Measurements from ENCODE around the gene VPREB1.

VPREB1 gene

DNA sequence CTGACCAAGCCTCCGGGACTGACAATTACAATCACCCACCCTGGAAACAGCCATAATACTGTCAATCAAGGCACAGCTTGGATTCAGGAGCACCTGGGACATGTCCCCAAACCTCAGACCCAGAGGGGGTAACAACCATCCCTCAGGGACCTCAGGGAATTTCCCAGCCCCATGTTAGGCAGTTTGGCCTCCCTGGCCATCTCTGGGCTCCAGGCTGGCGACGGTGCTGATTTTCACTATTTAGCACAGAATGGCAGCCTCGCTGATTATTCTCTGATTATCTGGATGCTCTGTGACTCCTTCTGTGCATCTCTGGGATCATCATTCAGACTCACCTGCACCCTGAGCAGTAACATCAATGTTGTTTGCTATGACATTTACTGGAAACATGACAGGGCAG lies 45.8 kb upstream of the VPREB1 start:
- ChIA-PET CTCF (interaction anchor here (0.7 to 3.7 kb wide), 3 partner anchors 14 to 41 kb away, joined by 3 to 35 read pairs (median 4); no protein-coding TSS in a partner anchor), POLR2A (interaction anchor here (0.5 kb wide), 1 partner anchor 148 kb away, joined by 3 read pairs; no protein-coding TSS in a partner anchor)
- H3K27ac ChIP-seq (ENCODE audit: insufficient read depth in 1 of 2, low read depth in 1 of 2, low read length in 2 of 2, poor library complexity in 1 of 2, severe bottlenecking in 2 of 2) = no peak overlapping the region
- 79% methylated on average over 4 of the region's 4 CpGs for WGBS (ENCODE audit: insufficient coverage)
- H3K4me3 ChIP-seq (ENCODE audit: control insufficient read depth in 1 of 7, extremely low read depth in 1 of 7, insufficient read depth in 4 of 7, low read depth in 2 of 7, low read length in 6 of 7) = no peak overlapping the region
- peaks cover 0 to 2% (median 0%) of the 10 kb centered on the region in 5 experiments for H3K9me3 ChIP-seq (ENCODE audit: control extremely low read depth in 1 of 5, control insufficient read depth in 4 of 5, insufficient read depth in 2 of 5, low read depth in 1 of 5, low read length in 4 of 5)
- no peak for DNase-seq
- H3K4me1 ChIP-seq (ENCODE audit: control extremely low read depth in 1 of 4, control insufficient read depth in 4 of 4, insufficient read depth in 4 of 4, low read length in 3 of 4) = no peaks in the 10 kb centered on the region
- H3K36me3 ChIP-seq (ENCODE audit: control insufficient read depth in 4 of 4, insufficient read depth in 4 of 4, low read length in 3 of 4) = no peaks in the 10 kb centered on the region
- H3K27me3 ChIP-seq (replicated peaks in 2 of 5; ENCODE audit: control insufficient read depth in 4 of 5, insufficient read depth in 5 of 5, low read length in 4 of 5) = peaks cover 0 to 67% (median 19%) of the 10 kb centered on the region in 5 experiments

DNA sequence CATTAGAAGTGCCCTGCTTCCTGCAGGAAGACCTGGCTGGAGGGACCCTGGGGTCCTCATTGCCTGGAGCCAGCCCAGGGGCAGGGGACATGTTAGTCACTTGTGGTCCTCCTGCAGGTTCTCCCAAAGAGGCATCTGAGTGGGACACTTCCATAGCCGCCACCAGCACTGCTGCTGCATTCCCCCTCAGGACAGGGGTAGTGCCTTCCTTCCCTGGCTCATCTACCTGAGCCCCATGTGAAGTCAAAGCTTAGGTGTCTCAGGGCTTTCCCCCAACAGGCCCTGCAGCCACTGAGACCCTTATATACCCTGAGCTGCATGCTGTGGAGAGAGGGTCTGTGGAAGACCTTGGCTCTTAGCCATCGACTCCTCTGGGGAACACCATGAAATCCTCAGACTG lies 45.0 kb upstream of the VPREB1 start:
- peaks cover 0 to 2% (median 0%) of the 10 kb centered on the region in 5 experiments for H3K9me3 ChIP-seq (ENCODE audit: control extremely low read depth in 1 of 5, control insufficient read depth in 4 of 5, insufficient read depth in 2 of 5, low read depth in 1 of 5, low read length in 4 of 5)
- no peaks in the 10 kb centered on the region for H3K36me3 ChIP-seq (ENCODE audit: control insufficient read depth in 4 of 4, insufficient read depth in 4 of 4, low read length in 3 of 4)
- no peak overlapping the region for H3K27ac ChIP-seq (ENCODE audit: insufficient read depth in 1 of 2, low read depth in 1 of 2, low read length in 2 of 2, poor library complexity in 1 of 2, severe bottlenecking in 2 of 2)
- H3K4me1 ChIP-seq (ENCODE audit: control extremely low read depth in 1 of 4, control insufficient read depth in 4 of 4, insufficient read depth in 4 of 4, low read length in 3 of 4) = no peaks in the 10 kb centered on the region
- ChIA-PET POLR2A (no interaction called here), CTCF (interaction anchor here (1.0 to 1.7 kb wide), 4 partner anchors 17 to 176 kb away, joined by 3 to 4 read pairs (median 3); no protein-coding TSS in a partner anchor)
- no peak for DNase-seq
- no peak overlapping the region for H3K4me3 ChIP-seq (ENCODE audit: control insufficient read depth in 1 of 7, extremely low read depth in 1 of 7, insufficient read depth in 4 of 7, low read depth in 2 of 7, low read length in 6 of 7)
- H3K27me3 ChIP-seq (replicated peaks in 2 of 5; ENCODE audit: control insufficient read depth in 4 of 5, insufficient read depth in 5 of 5, low read length in 4 of 5) = peaks cover 0 to 75% (median 20%) of the 10 kb centered on the region in 5 experiments
- 92% methylated on average over 2 of the region's 2 CpGs for WGBS (ENCODE audit: insufficient coverage)

GRCh38 chr22:22200569-22201184 lies 43.9 kb upstream of the VPREB1 start:
- DNase-seq = no peak
- Histone ChIP-seq H3K27me3 (replicated peaks in 2 of 5; ENCODE audit: control insufficient read depth in 4 of 5, insufficient read depth in 5 of 5, low read length in 4 of 5) (peaks cover 0 to 82% (median 20%) of the 10 kb centered on the region in 5 experiments), H3K9me3 (ENCODE audit: control extremely low read depth in 1 of 5, control insufficient read depth in 4 of 5, insufficient read depth in 2 of 5, low read depth in 1 of 5, low read length in 4 of 5) (peaks cover 0 to 2% (median 0%) of the 10 kb centered on the region in 5 experiments), H3K27ac (ENCODE audit: insufficient read depth in 1 of 2, low read depth in 1 of 2, low read length in 2 of 2, poor library complexity in 1 of 2, severe bottlenecking in 2 of 2) (no peak overlapping the region), H3K4me1 (ENCODE audit: control extremely low read depth in 1 of 4, control insufficient read depth in 4 of 4, insufficient read depth in 4 of 4, low read length in 3 of 4) (no peaks in the 10 kb centered on the region), H3K36me3 (ENCODE audit: control insufficient read depth in 4 of 4, insufficient read depth in 4 of 4, low read length in 3 of 4) (no peaks in the 10 kb centered on the region), H3K4me3 (ENCODE audit: control insufficient read depth in 1 of 7, extremely low read depth in 1 of 7, insufficient read depth in 4 of 7, low read depth in 2 of 7, low read length in 6 of 7) (no peak overlapping the region)
- 40% methylated on average over 4 of the region's 4 CpGs for WGBS (ENCODE audit: insufficient coverage)
- CTCF ChIA-PET = interaction anchor here (1.0 to 3.6 kb wide), 11 partner anchors 11 to 175 kb away, joined by 3 to 18 read pairs (median 3); no protein-coding TSS in a partner anchor
- POLR2A ChIA-PET = no interaction called here

DNA sequence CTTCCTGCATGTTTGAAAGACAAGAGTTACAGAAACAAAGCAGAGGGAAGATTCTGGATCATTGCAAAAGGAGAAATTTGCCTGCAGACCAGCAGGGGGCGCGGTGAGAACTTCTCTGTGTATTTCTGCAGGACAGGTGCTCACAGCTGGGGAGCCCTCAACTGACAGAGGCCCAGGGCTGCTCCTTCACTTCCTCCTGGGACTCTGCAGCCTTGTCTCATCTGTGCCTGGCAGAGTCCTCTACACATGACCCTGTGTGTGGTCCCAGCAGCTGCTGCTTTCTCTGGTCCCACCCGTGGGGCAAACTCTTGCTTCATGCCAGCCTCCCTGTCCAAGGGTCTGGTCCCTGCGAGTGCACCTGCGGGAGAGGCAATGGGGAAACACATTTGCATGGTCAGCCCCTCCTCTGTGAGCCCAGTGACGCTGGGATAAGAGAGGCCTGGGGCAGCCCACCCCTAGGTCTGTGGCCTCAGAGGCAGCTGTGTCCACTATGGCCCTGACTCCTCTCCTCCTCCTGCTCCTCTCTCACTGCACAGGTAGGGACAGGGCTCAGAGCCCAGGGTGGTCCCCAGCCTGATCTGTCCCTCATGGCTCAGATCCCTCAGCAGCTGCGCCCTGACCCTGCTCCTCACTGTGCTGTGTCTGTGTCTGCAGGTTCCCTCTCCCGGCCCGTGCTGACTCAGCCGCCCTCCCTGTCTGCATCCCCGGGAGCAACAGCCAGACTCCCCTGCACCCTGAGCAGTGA lies 43.2 kb upstream of the VPREB1 start:
- H3K27me3 ChIP-seq (replicated peaks in 2 of 5; ENCODE audit: control insufficient read depth in 4 of 5, insufficient read depth in 5 of 5, low read length in 4 of 5) = peaks cover 0 to 85% (median 24%) of the 10 kb centered on the region in 5 experiments

GRCh38 chr22:22201930-22202343 lies 42.6 kb upstream of the VPREB1 start:
- WGBS (ENCODE audit: insufficient coverage) = 39% methylated on average over 5 of the region's 6 CpGs
- DNase-seq = no peak
- H3K4me1 ChIP-seq (ENCODE audit: control extremely low read depth in 1 of 4, control insufficient read depth in 4 of 4, insufficient read depth in 4 of 4, low read length in 3 of 4) = no peaks in the 10 kb centered on the region
- no peak overlapping the region for H3K4me3 ChIP-seq (ENCODE audit: control insufficient read depth in 1 of 7, extremely low read depth in 1 of 7, insufficient read depth in 4 of 7, low read depth in 2 of 7, low read length in 6 of 7)
- H3K27me3 ChIP-seq (replicated peaks in 2 of 5; ENCODE audit: control insufficient read depth in 4 of 5, insufficient read depth in 5 of 5, low read length in 4 of 5) = peaks cover 0 to 89% (median 25%) of the 10 kb centered on the region in 5 experiments
- H3K9me3 ChIP-seq (ENCODE audit: control extremely low read depth in 1 of 5, control insufficient read depth in 4 of 5, insufficient read depth in 2 of 5, low read depth in 1 of 5, low read length in 4 of 5) = peaks cover 0 to 2% (median 0%) of the 10 kb centered on the region in 5 experiments
- ChIA-PET CTCF (interaction anchor here (0.8 to 3.6 kb wide), 14 partner anchors 13 to 386 kb away, joined by 3 to 18 read pairs (median 4); no protein-coding TSS in a partner anchor), POLR2A (no interaction called here)
- no peak overlapping the region for H3K27ac ChIP-seq (ENCODE audit: insufficient read depth in 1 of 2, low read depth in 1 of 2, low read length in 2 of 2, poor library complexity in 1 of 2, severe bottlenecking in 2 of 2)
- no peaks in the 10 kb centered on the region for H3K36me3 ChIP-seq (ENCODE audit: control insufficient read depth in 4 of 4, insufficient read depth in 4 of 4, low read length in 3 of 4)

More for the DNA sequence above, 43.2 kb upstream of the VPREB1 start:
- DNase-seq = peak; percentile 47 to 86 (median 78)
- H3K36me3 ChIP-seq (ENCODE audit: control insufficient read depth in 4 of 4, insufficient read depth in 4 of 4, low read length in 3 of 4) = no peaks in the 10 kb centered on the region
- WGBS (ENCODE audit: insufficient coverage) = 49% methylated on average over 11 of the region's 11 CpGs
- H3K27ac ChIP-seq (ENCODE audit: insufficient read depth in 1 of 2, low read depth in 1 of 2, low read length in 2 of 2, poor library complexity in 1 of 2, severe bottlenecking in 2 of 2) = no peak overlapping the region
- H3K9me3 ChIP-seq (ENCODE audit: control extremely low read depth in 1 of 5, control insufficient read depth in 4 of 5, insufficient read depth in 2 of 5, low read depth in 1 of 5, low read length in 4 of 5) = peaks cover 0 to 2% (median 0%) of the 10 kb centered on the region in 5 experiments
- no peaks in the 10 kb centered on the region for H3K4me1 ChIP-seq (ENCODE audit: control extremely low read depth in 1 of 4, control insufficient read depth in 4 of 4, insufficient read depth in 4 of 4, low read length in 3 of 4)
- CTCF ChIA-PET = interaction anchor here (0.8 to 3.6 kb wide), 16 partner anchors 10 to 221 kb away, joined by 3 to 18 read pairs (median 3); no protein-coding TSS in a partner anchor
- no peak overlapping the region for H3K4me3 ChIP-seq (ENCODE audit: control insufficient read depth in 1 of 7, extremely low read depth in 1 of 7, insufficient read depth in 4 of 7, low read depth in 2 of 7, low read length in 6 of 7)
- POLR2A ChIA-PET = no interaction called here

GRCh38 chr22:22203048-22203971 lies 41.3 kb upstream of the VPREB1 start:
- ChIA-PET CTCF (interaction anchor here (0.9 to 3.6 kb wide), 6 partner anchors 8 to 384 kb away, joined by 3 to 18 read pairs (median 4); no protein-coding TSS in a partner anchor), POLR2A (no interaction called here)
- H3K4me1 ChIP-seq (ENCODE audit: control extremely low read depth in 1 of 4, control insufficient read depth in 4 of 4, insufficient read depth in 4 of 4, low read length in 3 of 4) = peaks cover 4 to 5% (median 4%) of the 10 kb centered on the region in 4 experiments
- WGBS (ENCODE audit: insufficient coverage) = 68% methylated on average over 32 of the region's 39 CpGs
- H3K27ac ChIP-seq (ENCODE audit: insufficient read depth in 1 of 2, low read depth in 1 of 2, low read length in 2 of 2, poor library complexity in 1 of 2, severe bottlenecking in 2 of 2) = no peak overlapping the region
- peaks cover 0 to 86% (median 24%) of the 10 kb centered on the region in 5 experiments for H3K27me3 ChIP-seq (replicated peaks in 2 of 5; ENCODE audit: control insufficient read depth in 4 of 5, insufficient read depth in 5 of 5, low read length in 4 of 5)
- no peak overlapping the region for H3K4me3 ChIP-seq (ENCODE audit: control insufficient read depth in 1 of 7, extremely low read depth in 1 of 7, insufficient read depth in 4 of 7, low read depth in 2 of 7, low read length in 6 of 7)
- no peak for DNase-seq
- peaks cover 0 to 2% (median 0%) of the 10 kb centered on the region in 5 experiments for H3K9me3 ChIP-seq (ENCODE audit: control extremely low read depth in 1 of 5, control insufficient read depth in 4 of 5, insufficient read depth in 2 of 5, low read depth in 1 of 5, low read length in 4 of 5)
- H3K36me3 ChIP-seq (ENCODE audit: control insufficient read depth in 4 of 4, insufficient read depth in 4 of 4, low read length in 3 of 4) = no peaks in the 10 kb centered on the region

Measured in common myeloid progenitor, CD34-positive (primary cell).